Measurements from ENCODE around the gene VWA3B. TPM values are rescaled to one million over a fixed set of nuclear protein-coding genes. Genes with fewer than 3 reads are reported as not detected.
"Not testable (repeated sequence)": the region's sequence is repeated elsewhere in the genome, so short reads cannot be mapped to it uniquely, and the experiment has no call there.

The VWA3B gene
- total RNA-seq, 1 donor from 2014 or later, result not detected

DNA sequence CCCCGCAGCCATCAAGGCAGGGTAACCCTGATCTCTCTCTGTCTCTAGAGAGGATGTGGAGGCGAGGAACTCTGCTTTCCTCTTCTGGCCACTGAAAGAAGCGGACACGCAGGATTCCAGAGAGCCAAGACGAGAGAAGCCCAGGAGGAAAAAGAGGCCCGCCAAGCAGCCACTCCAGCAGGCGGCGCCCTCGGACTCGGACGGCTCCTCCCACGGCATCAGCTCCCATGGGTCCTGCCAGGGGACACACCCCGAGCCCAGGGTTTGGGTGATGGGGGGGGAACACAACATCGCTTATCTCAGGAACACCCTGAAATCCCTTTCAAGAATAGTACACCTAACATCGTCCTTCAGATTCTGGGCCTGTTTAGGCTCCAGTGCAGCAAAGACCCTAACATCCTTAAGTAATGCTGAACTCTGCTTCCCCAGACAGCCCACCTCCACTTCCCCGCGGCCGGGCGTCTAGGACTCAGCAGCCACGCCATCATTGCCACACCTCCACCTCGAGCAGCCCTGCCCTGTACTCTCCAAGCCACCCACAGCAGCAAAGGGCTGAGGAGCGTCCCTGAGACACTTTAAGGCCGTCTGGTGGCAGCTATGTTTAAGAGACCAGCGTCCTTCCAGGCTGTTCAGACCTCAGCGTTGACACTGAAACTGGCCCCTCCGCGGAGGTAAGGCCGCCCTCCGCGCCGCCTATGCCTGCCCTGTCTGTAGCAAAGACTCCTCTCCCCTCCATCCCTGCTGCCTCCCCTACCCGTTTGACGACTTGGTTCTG lies 225.0 kb downstream of the VWA3B start:
- no peaks in the 10 kb centered on the region for H3K9me3 Mint-ChIP-seq
- H3K27ac Mint-ChIP-seq, result no peak overlapping the region
- no peak for DNase-seq
- peaks cover 34% of the 10 kb centered on the region for H3K27me3 Mint-ChIP-seq
- CTCF ChIA-PET, result no interaction called here
- TF ChIP-seq, protein P1, sequence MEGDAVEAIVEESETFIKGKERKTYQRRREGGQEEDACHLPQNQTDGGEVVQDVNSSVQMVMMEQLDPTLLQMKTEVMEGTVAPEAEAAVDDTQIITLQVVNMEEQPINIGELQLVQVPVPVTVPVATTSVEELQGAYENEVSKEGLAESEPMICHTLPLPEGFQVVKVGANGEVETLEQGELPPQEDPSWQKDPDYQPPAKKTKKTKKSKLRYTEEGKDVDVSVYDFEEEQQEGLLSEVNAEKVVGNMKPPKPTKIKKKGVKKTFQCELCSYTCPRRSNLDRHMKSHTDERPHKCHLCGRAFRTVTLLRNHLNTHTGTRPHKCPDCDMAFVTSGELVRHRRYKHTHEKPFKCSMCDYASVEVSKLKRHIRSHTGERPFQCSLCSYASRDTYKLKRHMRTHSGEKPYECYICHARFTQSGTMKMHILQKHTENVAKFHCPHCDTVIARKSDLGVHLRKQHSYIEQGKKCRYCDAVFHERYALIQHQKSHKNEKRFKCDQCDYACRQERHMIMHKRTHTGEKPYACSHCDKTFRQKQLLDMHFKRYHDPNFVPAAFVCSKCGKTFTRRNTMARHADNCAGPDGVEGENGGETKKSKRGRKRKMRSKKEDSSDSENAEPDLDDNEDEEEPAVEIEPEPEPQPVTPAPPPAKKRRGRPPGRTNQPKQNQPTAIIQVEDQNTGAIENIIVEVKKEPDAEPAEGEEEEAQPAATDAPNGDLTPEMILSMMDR (IDR thresholded peaks at IDR 0.05), result no peak
- no peaks in the 10 kb centered on the region for H3K36me3 Mint-ChIP-seq (ENCODE audit: low read depth)
- no peaks in the 10 kb centered on the region for H3K4me1 Mint-ChIP-seq
- no peak overlapping the region for H3K4me3 Mint-ChIP-seq
- ATAC-seq (ENCODE audit: low read depth), result no peak
- POLR2A ChIA-PET, result no interaction called here
- intact Hi-C loops (cut with micrococcal nuclease), result no loop called here

DNA sequence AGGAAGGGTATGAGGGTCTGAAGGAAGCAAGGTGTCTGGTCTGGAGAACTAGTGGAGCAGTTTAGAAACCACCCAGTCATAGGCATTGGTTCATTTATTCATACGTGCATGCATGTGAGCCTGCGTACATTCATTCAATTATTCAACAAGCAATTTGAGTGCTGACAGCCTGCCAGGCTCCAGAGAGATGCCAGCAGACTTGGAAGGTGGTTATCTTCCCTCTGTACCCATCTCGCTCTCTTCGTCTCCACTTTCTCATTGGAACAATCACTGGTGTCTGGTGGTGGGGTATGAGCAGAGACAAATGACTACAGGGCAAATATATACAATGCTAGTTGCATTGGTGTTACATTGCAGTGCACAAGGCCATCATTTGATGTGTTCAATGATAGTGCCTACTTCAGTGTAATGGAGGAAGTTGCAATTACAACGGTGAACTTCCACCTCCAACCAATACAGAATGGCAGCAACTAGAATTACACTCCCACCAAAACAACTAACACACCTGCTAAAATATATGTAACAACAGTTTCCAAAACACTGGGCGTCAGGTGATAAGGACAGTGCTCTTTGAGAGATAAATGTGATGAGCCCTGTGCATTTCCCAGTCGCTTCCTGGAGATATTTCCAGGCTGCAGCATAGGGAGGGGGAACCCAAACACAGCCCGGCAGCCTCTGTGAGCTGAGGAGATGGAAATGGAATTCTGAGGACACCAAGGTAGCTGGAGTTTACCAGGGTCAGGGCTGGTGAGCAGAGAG lies 226.7 kb downstream of the VWA3B start:
- H3K9me3 Mint-ChIP-seq, result peaks cover 4% of the 10 kb centered on the region
- ChIA-PET CTCF (no interaction called here), POLR2A (no interaction called here)
- intact Hi-C loops (cut with micrococcal nuclease), result no loop called here
- ATAC-seq (ENCODE audit: low read depth) (no peak), DNase-seq (no peak)
- H3K4me3 Mint-ChIP-seq, result no peak overlapping the region
- no peaks in the 10 kb centered on the region for H3K36me3 Mint-ChIP-seq (ENCODE audit: low read depth)
- no peaks in the 10 kb centered on the region for H3K4me1 Mint-ChIP-seq
- TF ChIP-seq, protein P1 (IDR thresholded peaks at IDR 0.05), result no peak
- H3K27me3 Mint-ChIP-seq, result peaks cover 38% of the 10 kb centered on the region
- H3K27ac Mint-ChIP-seq, result no peak overlapping the region

DNA sequence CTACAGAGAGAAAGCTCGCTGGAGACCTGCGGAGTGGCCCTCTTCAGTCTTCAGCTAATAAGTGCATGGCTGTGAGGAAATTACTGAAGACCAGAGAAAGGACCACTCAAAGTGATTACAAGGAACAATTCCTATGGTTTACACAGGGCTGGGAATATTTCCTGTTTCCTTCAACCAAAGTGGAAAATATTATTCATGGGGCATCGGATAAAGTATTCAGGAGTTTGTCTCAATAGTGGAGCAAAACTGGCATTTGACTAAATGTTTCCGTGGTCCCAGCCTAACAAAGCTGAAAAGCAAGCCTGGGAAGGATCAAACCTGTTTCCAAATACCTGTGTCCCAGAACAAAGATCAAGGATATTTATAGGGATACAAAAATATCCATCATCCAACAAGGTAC lies 227.3 kb downstream of the VWA3B start:
- H3K4me1 Mint-ChIP-seq, result no peaks in the 10 kb centered on the region
- no peak overlapping the region for H3K27ac Mint-ChIP-seq
- POLR2A ChIA-PET, result no interaction called here
- H3K4me3 Mint-ChIP-seq, result no peak overlapping the region
- peaks cover 37% of the 10 kb centered on the region for H3K27me3 Mint-ChIP-seq
- TF ChIP-seq, protein P1 (IDR thresholded peaks at IDR 0.05), result no peak
- H3K9me3 Mint-ChIP-seq, result peaks cover 8% of the 10 kb centered on the region
- intact Hi-C loops (cut with micrococcal nuclease), result no loop called here
- ATAC-seq (ENCODE audit: low read depth), result no peak
- no peak for DNase-seq
- CTCF ChIA-PET, result no interaction called here
- no peaks in the 10 kb centered on the region for H3K36me3 Mint-ChIP-seq (ENCODE audit: low read depth)

DNA sequence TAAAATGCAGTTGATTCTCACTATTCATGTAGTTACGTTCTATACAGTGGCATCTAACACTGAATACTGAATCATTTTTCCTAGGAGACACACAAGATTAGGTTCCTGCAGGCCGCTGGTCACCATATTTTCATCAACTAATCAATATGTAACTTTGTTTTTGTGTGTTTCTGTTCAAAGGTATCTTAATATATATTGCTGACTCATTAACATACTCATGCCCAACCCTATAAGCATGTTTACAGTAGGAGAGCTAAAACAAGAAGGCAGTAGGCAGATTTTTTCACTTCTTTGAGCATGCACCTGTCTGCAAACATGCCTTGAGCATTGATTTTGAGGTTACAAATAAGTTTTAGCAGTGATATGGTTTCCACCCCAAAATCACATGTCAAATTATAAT lies 229.0 kb downstream of the VWA3B start:
- Mint-ChIP-seq H3K36me3 (ENCODE audit: low read depth) (peaks cover 6% of the 10 kb centered on the region), H3K4me1 (no peaks in the 10 kb centered on the region), H3K4me3 (no peak overlapping the region), H3K9me3 (peaks cover 19% of the 10 kb centered on the region), H3K27ac (no peak overlapping the region), H3K27me3 (peaks cover 22% of the 10 kb centered on the region)
- TF ChIP-seq, protein P1 (IDR thresholded peaks at IDR 0.05), result no peak
- intact Hi-C loops (cut with micrococcal nuclease), result no loop called here
- no peak for DNase-seq
- CTCF ChIA-PET, result no interaction called here
- POLR2A ChIA-PET, result no interaction called here
- no peak for ATAC-seq (ENCODE audit: low read depth)

DNA sequence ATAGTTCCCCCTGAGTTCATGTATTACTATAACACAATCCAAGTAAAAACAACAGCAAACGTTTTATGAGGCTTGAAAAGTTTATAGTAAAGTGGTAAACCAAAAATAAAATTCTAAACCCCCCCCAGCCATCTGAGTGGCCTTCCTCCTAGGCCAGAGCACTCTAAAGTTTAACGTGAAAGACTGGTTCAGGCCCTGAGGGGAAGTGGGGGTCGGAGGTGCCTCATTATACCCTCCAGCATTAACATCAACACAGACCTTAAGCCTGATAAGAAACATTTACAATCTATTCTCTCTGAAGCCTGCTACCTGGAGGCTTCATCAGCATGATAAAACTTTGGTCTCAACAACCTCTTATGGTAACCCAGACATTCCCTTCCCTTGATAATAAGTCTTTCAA lies 230.2 kb downstream of the VWA3B start:
- Mint-ChIP-seq H3K4me1 (no peaks in the 10 kb centered on the region), H3K4me3 (no peak overlapping the region), H3K36me3 (ENCODE audit: low read depth) (peaks cover 11% of the 10 kb centered on the region), H3K27ac (no peak overlapping the region), H3K9me3 (peaks cover 28% of the 10 kb centered on the region), H3K27me3 (peaks cover 25% of the 10 kb centered on the region)
- CTCF ChIA-PET, result no interaction called here
- POLR2A ChIA-PET, result no interaction called here
- TF ChIP-seq, protein P1 (IDR thresholded peaks at IDR 0.05), result no peak
- DNase-seq (no peak), ATAC-seq (ENCODE audit: low read depth) (no peak)
- intact Hi-C loops (cut with micrococcal nuclease), result no loop called here

DNA sequence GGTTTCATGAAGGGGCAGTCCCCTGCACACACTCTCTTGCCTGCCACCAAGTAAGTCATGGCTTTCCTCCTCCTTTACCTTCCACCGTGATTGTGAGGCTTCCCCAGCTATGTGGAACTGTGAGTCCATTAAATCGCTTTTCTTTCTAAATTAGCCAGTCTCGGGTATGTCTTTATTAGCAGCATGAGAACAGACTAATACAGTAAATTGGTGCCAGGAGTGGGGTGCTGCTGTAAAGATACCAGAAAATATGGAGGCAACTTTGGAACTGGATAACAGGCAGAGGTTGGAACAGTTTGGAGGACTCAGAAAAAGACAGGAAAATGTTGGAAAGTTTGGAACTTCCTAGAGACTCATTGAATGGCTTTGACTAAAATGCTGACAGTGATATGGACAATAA lies 233.2 kb downstream of the VWA3B start:
- intact Hi-C loops (cut with micrococcal nuclease); POLR2A ChIA-PET; ATAC-seq (ENCODE audit: low read depth); H3K27ac Mint-ChIP-seq; H3K4me3 Mint-ChIP-seq; DNase-seq; H3K4me1 Mint-ChIP-seq; CTCF ChIA-PET: not testable (repeated sequence)
- peaks cover 36% of the 10 kb centered on the region for H3K9me3 Mint-ChIP-seq
- peaks cover 19% of the 10 kb centered on the region for H3K27me3 Mint-ChIP-seq
- H3K36me3 Mint-ChIP-seq (ENCODE audit: low read depth), result peaks cover 11% of the 10 kb centered on the region

Measured in activated B cell treated with CpG ODN at 0.5 μM for 24 hours (primary cell).